Measurements from ENCODE around the gene PDGFRA.

PDGFRA gene

DNA sequence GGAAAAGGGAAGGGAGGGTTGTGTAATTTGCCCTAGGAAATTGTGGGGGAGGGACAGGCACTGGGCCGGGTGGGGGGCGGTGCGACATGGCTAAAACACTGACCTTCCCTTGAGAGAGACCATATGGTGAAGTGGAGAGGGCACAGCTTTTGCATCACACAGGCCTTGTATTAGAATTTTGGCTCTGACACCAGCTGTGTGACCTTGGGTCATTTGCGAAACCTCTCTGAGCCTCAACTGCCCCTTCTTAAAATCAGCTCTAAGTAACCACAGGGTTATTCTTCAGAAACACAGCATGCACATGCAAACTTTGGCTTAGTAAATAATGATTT, 25.8 kb downstream of the PDGFRA start:
- DNase-seq (ENCODE audit: insufficient read length, low spot score) (no peak), FAIRE-seq (no peak)

DNA sequence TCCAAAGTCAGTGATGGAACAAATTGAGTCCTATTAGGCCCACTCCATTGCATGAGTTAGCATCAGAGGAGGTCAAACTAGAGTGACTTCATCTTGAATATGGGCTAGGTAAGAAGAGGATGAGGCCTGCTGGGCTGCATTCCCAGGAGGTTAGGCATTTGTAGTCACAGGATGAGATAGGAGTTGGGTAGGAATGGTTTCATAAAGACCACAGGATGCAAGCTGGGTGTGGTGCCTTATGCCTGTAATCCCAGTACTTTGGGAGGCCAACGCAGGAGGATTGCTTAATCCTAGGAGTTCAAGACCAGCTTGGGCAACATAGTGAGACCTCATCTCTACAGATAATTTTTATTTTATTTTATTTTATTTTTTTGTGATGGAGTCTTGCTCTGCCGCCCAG, 26.8 kb downstream of the PDGFRA start:
- FAIRE-seq, result no peak
- no peak for DNase-seq (ENCODE audit: insufficient read length, low spot score)

DNA sequence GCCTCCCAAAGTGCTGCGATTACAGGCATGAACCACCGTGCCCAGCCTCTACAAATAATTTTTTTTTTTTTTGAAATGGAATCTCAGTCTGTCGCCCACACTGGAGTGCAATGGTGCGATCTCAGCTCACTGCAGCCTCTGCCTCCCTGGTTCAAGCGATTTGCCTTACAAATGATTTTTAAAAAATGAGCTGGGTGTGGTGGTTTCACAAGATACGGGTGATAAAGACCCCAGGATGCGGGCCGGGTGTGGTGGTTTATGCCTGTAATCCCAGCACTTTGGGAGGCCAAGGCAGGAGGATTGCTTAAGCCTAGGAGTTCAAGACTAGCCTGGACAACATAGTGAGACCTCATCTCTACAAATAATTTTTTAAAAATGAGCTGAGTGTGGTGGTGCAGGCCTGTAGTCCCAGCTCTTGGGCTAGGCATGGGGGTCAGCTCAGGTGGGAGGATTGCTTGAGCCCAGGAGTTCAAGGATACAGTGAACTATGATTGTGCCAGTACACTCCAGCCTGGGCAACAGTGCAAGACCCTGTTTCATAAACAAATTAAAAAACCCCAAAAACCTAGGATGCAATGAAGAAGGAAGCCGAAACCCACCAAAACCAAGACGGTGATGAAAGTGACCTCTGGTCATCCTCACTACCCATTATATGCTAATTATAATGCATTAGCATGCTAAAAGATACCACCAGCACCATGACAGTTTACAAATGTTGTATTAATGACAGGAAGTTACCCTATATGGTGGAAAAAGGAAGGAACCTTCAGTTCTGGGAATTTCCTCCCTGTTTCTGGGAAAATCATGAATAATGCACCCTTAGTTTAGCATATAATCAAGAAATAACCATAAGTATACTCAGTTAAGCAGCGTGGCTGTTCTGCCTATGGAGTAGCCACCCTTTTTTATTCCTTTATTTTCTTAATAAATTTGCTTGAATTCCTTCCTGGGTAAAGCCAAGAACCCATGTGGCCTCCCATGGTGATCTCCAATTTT, 27.7 kb downstream of the PDGFRA start:
- no peak for DNase-seq (ENCODE audit: insufficient read length, low spot score)
- no peak for FAIRE-seq

DNA sequence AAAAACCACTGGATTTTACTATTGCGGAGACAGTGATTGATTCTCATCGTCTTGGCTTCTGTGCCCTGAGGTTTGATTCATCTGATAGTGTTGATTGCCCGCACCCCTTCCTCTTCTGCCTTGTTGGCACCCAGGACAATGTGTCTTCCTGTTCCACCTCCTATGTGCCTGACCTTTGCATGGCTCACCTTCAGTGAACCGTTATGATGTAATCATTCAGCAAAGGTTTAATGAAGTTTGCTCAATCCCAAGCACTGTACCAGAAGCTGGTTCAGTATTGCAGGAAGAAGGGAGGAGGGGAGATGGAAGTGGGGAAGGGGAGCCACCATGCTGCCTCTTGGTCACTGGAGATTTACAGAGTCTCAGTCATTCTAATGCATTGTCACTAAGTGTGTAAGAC, 36.3 kb downstream of the PDGFRA start:
- DNase-seq (ENCODE audit: insufficient read length, low spot score) (no peak), FAIRE-seq (no peak)

DNA sequence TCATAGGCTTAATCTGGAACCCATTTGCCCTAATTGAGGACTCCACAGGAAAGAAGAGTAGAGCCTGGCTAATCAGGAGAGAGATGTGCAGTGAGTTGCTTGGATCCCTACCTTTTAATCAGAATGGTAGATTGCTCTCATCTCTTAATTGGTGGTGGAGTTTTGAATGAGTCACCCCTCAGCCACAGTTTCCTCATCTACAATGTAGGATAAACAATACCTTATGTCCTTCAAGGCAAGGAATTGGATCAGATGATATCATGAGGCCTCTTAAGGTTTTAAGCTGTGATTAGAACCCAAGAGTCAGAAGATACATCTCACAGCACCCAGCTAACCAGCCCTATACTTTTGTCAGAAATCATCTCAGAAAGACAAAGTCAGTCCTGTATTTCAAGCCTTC, 39.1 kb downstream of the PDGFRA start:
- FAIRE-seq (no peak), DNase-seq (ENCODE audit: insufficient read length, low spot score) (no peak)

DNA sequence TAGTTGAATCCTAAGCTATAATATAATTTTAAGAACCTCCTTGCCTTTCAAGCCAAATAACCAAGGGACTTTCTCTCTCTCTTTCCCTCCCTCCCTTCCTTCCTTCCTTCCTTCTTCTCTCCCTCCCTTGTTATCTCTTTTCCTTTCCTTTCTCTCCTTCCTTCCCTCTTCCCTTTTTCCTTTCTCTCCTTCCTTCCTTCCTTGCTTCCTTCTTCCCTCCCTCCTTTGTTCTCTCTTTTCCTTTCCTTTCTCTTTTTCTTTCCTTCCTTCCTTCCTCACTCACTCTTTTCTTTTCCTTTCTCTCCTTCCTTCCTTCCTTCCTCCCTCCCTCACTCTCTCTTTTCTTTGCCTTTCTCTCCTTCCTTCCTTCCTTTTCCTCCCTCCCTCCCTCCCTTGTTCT, 42.4 kb downstream of the PDGFRA start:
- DNase-seq (ENCODE audit: insufficient read length, low spot score) (no peak), FAIRE-seq (no peak)

DNA sequence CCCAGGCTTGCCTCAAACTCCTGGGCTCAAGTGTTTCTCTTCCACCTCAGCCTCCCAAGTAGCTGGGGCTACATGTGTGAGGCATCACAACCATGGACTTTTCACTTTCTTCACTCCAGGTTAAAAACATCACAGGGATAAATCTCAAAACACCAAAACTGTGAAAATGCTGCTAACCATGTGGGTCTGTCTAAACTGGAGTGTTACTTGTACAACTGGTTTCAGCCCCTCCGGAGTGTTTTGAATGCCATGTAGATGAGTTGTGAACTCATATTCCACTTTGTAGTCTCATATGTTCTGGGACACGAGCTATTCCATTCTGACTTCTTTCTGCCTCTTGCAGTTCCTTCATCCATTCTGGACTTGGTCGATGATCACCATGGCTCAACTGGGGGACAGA, 43.0 kb downstream of the PDGFRA start:
- DNase-seq (ENCODE audit: insufficient read length, low spot score), result no peak
- no peak for FAIRE-seq

DNA sequence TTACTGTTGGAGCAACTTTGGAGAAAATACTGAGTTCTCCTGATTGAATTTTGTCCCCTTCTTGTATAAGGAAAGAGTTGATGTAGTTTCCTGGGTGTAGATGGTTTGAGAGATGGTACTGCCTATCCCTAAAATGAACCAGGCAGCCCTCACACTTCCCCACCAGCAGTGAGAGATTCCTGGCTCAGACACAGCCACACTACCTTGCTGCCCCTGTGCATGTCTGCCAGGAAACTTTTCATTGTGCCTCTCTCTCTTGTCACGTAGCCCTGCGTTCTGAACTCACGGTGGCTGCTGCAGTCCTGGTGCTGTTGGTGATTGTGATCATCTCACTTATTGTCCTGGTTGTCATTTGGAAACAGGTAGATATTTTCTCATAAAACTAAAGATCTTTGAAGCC, 45.2 kb downstream of the PDGFRA start:
- FAIRE-seq, result no peak
- DNase-seq (ENCODE audit: insufficient read length, low spot score), result no peak

DNA sequence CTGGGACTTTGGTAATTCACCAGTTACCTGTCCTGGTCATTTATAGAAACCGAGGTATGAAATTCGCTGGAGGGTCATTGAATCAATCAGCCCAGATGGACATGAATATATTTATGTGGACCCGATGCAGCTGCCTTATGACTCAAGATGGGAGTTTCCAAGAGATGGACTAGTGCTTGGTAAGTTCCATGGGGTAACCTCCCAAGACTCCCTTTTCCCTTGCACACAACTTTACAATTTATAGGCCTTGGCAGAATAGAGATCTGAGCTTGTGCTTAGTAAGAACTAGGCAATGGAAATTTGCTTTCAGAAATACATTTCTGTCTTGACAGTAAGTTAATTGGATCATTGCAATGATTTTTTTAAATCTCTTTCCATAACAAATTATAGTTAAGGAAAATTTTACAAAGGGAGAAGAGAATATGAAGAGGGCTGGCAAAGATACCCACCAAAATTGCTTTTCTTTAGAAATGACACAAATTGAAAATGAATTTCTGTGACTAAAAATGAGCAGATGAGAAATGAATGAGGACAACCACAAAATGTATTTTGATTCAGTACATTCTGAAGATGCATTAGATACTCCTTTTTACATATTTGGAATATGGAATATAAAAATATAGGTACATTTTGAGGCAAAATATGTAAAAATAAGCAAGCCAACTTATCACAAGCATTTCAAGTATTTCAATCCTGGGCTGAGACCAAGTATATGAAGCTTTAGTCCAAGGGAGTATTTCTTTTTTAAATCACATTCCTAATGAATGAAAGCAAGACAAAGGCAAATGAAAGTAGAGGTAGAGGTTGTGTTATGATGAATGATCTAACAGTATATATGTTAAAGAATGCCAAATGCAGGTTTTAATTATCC, 45.9 kb downstream of the PDGFRA start:
- no peak for FAIRE-seq
- no peak for DNase-seq (ENCODE audit: insufficient read length, low spot score)

DNA sequence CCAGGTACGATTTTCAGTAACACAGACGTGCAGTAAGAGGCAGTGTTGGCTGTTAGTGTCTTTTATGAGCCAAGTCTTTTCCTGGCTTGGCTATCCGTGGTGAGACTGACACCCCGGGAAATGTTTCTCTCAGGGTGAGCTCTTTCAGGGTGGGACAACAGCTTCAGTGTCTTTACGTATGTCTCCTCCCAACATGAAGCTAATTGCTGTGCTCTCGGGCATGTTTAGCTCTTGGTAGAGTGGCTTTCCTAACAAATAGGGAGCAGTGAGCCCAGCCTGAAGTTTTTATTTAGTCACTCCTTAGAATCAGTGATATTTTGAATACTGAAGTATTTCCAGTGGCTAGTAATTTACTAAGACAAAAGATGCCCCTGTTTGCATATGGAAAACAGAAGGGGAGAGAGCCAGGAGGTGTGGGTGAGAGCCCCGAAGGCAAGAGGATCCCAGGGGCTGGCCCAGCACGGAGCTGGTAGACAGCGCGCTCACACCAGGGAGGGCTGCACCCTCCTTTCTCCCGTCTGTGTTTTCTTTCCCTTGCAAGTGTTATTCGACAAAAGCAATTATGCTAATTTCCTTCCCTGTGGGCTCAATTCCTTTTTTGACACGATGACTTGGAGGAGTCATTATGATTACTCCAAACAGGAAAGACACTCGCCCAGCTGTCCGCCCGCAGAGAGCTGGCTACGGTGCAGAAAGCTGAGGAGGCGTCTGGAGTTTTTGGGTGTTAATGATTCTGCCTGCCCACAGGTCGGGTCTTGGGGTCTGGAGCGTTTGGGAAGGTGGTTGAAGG, 47.7 kb downstream of the PDGFRA start:
- DNase-seq (ENCODE audit: insufficient read length, low spot score), result no peak
- FAIRE-seq, result no peak

DNA sequence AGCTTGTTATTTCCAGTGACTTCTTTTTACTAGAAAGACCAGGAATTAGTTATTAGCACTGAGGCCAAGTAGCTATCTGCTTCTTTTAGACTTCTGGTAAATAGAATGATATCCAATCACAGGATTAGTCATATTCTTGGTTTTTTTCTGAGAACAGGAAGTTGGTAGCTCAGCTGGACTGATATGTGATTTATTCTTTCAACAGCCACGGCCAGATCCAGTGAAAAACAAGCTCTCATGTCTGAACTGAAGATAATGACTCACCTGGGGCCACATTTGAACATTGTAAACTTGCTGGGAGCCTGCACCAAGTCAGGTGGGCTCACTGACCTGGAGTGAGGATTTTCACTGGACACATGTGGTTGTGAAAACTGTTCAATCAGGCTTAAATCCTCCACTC, 48.6 kb downstream of the PDGFRA start:
- peak; percentile 24 for DNase-seq (ENCODE audit: insufficient read length, low spot score)
- FAIRE-seq, result no peak

DNA sequence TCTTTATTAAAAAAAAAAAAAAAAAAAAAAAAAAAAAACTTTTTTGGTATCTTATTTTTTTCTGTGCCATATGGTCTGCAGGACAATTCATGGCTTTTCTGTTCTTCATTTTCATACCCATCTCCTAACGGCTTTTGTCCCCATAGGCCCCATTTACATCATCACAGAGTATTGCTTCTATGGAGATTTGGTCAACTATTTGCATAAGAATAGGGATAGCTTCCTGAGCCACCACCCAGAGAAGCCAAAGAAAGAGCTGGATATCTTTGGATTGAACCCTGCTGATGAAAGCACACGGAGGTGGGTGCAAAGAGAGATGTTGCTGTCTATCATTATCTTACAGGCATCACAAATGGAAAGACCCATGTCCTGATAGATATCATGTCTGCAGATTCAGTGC, 49.1 kb downstream of the PDGFRA start:
- DNase-seq (ENCODE audit: insufficient read length, low spot score), result no peak
- no peak for FAIRE-seq

DNA sequence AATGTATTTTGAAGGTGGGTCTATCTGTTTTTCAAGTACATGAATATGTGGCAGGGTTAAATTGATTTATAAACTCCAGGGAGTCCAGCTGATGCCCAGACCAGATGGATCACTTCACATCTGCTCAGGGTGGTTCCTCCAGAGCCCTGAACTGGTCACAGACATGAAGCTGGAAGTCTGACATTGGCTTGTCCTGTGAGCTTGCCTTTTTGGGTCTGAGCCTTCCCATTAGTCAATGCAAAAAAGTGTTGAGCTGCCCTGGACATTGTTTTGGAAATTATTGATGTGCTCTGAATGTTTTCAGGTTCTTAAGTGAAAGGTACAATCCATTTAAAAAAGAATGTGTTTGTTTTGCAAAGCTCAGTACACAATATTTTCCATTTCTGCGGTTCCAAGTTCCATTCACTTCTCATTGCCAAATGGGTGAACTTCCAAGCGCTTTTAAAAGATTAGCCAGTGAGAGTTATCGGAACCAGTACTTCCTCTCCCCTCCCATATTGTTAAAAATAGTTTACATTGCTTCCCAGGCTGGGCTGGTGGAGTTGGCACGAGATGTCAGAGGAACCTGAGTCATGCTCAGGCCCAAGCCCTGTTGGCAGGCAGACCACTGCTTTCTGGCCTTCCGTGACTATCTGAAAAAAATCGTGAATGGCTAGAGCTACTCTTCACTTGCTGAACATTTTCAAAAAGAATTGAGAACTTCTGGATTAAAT, 52.1 kb downstream of the PDGFRA start:
- FAIRE-seq, result no peak
- DNase-seq (ENCODE audit: insufficient read length, low spot score), result peak; percentile 20

DNA sequence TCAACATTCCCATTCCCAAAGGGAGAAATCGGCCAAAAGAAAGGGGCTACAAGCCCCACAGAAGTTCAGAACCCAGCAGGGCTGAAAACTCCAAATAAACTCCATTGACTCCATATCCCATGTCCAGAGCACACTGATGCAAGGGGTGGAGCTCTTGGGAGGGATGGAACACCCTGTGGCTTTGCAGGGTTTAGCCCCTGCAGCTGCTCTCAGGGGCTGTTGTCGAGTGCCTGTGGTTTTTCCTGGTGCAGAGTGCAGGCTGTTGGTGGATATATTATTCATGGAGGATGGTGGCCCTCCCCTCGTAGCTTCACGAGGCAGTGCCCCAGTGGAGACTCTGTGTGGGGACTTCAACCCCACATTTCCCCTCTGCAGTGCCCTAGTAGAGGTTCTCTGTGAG, 53.7 kb downstream of the PDGFRA start:
- DNase-seq (ENCODE audit: insufficient read length, low spot score) (no peak), FAIRE-seq (no peak)

DNA sequence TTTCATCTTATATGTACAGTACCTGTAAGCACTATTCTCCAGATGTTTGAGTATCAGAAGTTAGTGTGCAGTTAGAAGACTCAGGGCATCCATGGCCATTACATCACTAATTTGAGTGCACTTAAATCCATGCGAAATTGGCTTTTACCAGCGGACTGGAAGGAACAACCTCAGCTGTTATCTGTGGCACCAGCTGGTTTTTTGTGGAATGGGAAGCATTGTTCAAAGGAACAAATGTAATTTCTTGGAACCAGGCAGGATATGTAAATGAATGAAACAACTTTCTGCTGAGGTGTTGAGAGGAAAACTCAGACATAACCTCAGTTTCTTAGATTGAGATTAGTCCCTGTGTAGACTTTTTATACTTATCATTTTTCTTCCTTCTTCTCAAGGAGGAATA, 60.2 kb downstream of the PDGFRA start:
- FAIRE-seq, result no peak
- DNase-seq (ENCODE audit: insufficient read length, low spot score), result no peak

DNA sequence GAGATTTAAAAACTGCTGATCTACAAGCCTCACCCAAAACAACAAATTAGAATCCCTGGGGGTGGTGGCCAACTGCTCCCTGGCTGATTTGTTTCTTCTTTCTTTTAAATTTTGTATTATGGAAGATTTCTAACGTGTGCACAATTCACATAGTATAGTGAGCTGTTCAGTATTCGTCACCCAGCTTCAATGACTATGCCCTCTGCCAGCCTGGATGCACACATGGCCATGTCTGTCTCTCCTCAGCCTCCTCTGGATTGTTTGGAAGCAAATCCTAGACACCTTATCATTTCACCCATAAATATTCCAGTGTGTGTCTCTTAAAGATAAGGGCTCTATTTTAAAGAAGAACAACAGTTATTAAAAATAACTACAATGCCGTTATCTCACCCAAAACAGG, 61.9 kb downstream of the PDGFRA start:
- FAIRE-seq (no peak), DNase-seq (ENCODE audit: insufficient read length, low spot score) (no peak)

DNA sequence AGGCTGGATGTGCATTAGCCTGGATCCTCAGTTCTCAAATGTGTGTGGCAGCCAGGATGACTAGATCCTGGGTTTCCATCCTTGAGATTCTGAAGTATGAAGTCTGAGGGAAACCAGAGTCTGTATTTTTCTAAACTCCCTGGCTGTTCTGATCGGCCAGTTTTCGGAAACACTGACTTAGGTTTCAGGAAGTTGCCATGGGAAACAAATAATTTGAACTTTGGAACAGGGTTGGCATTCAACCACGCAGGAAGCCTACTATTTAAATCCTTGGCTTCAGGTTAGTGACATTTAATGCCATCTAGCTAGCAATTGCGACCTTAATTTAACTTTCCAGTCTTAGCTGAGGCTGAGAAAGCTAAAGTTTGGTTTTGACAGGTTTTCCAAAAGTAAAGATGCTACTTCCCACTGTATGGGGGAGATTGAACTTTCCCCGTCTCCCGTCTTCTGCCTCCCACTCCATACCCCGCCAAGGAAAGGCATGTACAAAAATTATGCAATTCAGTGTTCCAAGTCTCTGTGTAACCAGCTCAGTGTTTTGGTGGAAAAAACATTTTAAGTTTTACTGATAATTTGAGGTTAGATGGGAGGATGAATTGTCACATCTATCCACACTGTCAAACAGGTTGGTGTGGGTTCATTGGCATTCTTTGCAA, 67.6 kb downstream of the PDGFRA start:
- DNase-seq (ENCODE audit: insufficient read length, low spot score) (no peak), FAIRE-seq (no peak)

DNA sequence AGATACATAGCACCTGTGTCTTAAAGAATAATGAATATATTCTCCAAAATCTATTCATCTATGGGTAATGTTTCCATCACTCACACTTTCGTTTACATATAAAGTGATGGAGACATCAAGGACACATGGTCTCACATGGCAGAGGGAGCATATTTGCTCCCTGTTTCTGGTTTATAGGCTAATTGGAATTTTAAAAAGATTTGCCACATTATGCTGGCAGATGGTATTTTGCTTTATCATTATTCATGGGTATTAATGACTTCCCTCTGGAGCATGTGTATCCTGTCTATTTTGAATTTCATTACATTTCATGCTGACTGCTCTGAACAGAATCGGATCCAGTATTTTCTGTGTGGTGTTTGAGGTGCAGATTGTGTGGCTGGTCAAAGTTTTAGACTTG, 79.0 kb downstream of the PDGFRA start:
- DNase-seq (ENCODE audit: insufficient read length, low spot score) (no peak), FAIRE-seq (no peak)

DNA sequence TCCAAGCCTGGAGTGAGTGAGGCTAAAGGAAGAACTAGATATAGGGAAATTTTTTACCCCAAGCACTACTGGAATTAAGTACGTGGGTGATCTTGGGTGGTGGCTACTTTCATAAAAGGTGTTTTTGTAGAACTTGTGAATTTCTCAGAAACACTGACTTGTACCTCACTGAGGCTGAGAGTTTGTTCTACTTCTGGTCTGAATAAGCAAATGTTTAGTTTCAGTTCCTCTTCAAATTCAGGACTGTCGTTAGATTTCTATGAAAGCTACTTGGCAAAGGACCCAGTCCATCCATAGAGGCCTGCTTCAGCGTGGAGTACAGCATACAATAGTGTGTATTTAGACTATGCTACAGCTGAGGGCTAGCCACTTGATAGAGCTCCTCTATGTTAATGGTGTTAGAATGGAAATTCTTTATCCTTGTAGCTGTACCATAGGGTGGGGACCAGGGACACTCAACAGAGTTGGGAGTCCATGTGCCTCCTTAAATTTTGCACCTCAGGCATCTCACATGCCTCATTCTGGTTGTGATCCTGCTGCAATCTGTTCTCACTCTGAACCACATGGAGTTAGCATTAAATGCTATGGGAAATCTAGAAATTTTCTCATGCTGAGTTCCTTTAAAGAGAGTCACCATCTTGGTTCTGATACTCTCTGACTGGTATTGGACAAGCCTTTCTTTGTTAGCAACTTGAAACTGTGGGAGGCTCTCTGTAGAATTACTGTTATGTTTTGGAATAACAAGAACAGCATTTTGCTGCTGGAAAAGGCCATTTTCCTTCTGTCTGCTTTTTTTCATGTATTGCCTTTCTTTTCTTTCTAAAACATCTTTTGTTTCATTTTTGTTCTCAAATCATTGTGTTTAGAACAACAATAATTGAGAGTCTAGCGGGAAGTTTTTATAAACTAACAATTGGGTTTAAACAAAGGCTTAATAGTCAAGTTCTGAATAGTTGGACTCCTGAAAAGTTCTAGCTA, 86.8 kb downstream of the PDGFRA start:
- FAIRE-seq (no peak), DNase-seq (ENCODE audit: insufficient read length, low spot score) (no peak)
